Stomach (tissue), 9 donors: ENCODE measurements around the gene KIF17. TPM values are rescaled to one million over a fixed set of nuclear protein-coding genes. Genes with fewer than 3 reads are reported as not detected.

Experiments used
- DNase-seq, 2 donors: peaks; one replicate each; pipeline versions ENCODE4 v3.0.0 to v3.0.0-alpha.2; 2013 to 2019
- H3K27ac ChIP-seq, 5 donors: fragments of 200-600 bp in 4 of 5; sonication (generic) in 4 of 5; one replicate each; pipeline ENCODE4 v1.5.1; 2013 to 2019; ENCODE audit warnings: mild to moderate bottlenecking in 1 of 5, moderate library complexity in 1 of 5
- H3K27me3 ChIP-seq, 3 donors: fragments of 200-600 bp; sonication (generic); one replicate each; pipeline ENCODE4 v1.5.1; 2017 to 2019; ENCODE audit warnings: mixed run types in 1 of 3
- H3K36me3 ChIP-seq, 4 donors: fragments of 200-600 bp; sonication (generic); 1 replicate in 3 of 4; 2 replicates in 1 of 4; pipeline ENCODE4 v1.5.1; 2016 to 2019
- H3K4me1 ChIP-seq, 4 donors: fragments of 200-600 bp; sonication (generic); one replicate each; pipeline ENCODE4 v1.5.1; 2016 to 2019
- H3K4me3 ChIP-seq, 4 donors: fragments of 200-600 bp; sonication (generic) in 3 of 4; one replicate each; pipeline ENCODE4 v1.5.1; 2016 to 2019; ENCODE audit warnings: mild to moderate bottlenecking in 1 of 4
- H3K9me3 ChIP-seq, 4 donors: fragments of 200-600 bp; sonication (generic); one replicate each; pipeline ENCODE4 v1.5.1; 2016 to 2019
- EP300 ChIP-seq: sonication (generic); formaldehyde crosslinking; IDR thresholded peaks from one replicate; pipeline ENCODE4 v1.6.1; 2017; ENCODE audit warnings: antibody characterized with exemption
- POLR2A ChIP-seq, 4 donors: fragments of 450-650 bp; IDR thresholded peaks; one replicate each; pipeline ENCODE4 v1.6.1; 2016; ENCODE audit warnings: antibody characterized with exemption in 4 of 4, control low read depth in 2 of 4, mild to moderate bottlenecking in 1 of 4, moderate library complexity in 1 of 4
- POLR2AphosphoS5 ChIP-seq, 3 donors: sonication (generic); formaldehyde crosslinking; IDR thresholded peaks; one replicate each; pipeline ENCODE4 v1.6.1; 2016; ENCODE audit warnings: antibody characterized with exemption in 3 of 3
- WGBS, 5 donors: extraction: QIAGEN DNeasy Blood & Tissue Kit in 3 of 5; methylation state at CpG; one replicate each; pipeline versions ENCODE4 v1.1.5 to v1.1.7; 2013 to 2018; 5-methylcytosine and 5-hydroxymethylcytosine counted together
- intact Hi-C: fragments of 100-400 bp; cut with DNase I; formaldehyde crosslinking; loops from one replicate; pipeline ENCODE4 v1.15.1; 2023; ENCODE audit warnings: low total_unique reads
- polyA plus RNA-seq, 3 donors: library from polyadenylated mRNA; stranded (reverse); fragments of 200-250 nt; gene quantifications; one replicate each; pipeline ENCODE4 v1.2.3, GENCODE V29; 2013
- total RNA-seq, 5 donors: library from RNA; depleted of rRNA; stranded (reverse); fragments of >200 nt; gene quantifications; one replicate each; pipeline versions ENCODE4 v1.1.0 to v1.2.3, GENCODE V29; 2014 to 2016
- TF ChIP-seq, protein P1 (sequence below), 7 experiments: fragments of 450-650 bp in 4 of 7; fragments of 200-600 bp in 3 of 7; sonication (generic) in 3 of 7; IDR thresholded peaks; one replicate each; pipeline ENCODE4 v1.5.1; 2016 to 2019; ENCODE audit warnings: antibody characterized with exemption in 7 of 7, control low read depth in 2 of 7, mild to moderate bottlenecking in 1 of 7
- donor health status: healthy with polysubstance abuse.
- donor health status: Bipolar disorder and iron deficiency.
- donor health status: healthy.

Gene KIF17
- total and polyA plus RNA-seq, 8 donors = 0.56 to 1.5 (median 1.3) TPM; not detected in 3

DNA sequence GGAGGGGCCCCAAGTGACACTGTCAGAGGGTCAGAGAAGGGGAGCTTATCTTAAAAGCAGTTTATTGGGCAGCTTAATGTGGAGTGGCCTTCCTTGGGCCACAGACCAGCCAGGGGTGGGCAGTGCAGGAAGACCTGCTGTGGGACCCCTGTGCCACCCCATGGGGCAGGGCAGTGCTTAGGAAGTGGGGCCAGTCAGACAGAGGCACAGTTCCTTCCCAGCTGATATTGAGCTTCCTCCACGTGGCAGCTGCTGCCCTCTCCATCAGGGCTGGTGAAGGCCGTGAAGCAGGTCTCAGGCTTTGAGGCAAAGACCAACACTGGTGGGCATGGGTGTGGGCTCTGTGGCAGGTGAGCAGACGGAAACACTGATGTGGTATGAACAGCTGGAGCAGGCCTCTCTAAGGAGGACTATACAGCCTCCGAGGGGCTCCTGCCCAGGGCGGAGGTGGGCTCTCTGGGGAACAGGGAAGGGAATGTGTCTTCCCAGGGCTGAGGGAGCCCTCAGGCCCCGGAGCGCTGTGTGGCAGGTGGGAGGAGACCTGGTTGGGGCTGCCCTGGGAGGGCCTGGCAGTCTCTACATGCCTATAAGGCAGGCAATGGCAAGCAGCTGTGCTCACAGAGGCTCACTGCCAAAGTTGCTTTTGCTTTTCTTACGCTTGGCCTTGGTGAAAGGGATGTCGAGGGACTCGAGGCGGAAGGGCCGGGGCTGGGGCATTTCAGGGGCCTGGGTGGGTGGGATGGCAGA is 53.7 kb downstream of the KIF17 start:
- H3K9me3 ChIP-seq = no peaks in the 10 kb centered on the region
- intact Hi-C loops = no loop called here
- H3K4me3 ChIP-seq = no peak overlapping the region
- peaks cover 20 to 26% (median 25%) of the 10 kb centered on the region in 4 donors for H3K4me1 ChIP-seq
- H3K36me3 ChIP-seq = peaks cover 0 to 4% (median 2%) of the 10 kb centered on the region in 4 donors
- TF ChIP-seq POLR2A (IDR thresholded peaks at IDR 0.05) (no peak), EP300 (no peak), POLR2AphosphoS5 (IDR thresholded peaks at IDR 0.05) (no peak)
- TF ChIP-seq, protein P1, sequence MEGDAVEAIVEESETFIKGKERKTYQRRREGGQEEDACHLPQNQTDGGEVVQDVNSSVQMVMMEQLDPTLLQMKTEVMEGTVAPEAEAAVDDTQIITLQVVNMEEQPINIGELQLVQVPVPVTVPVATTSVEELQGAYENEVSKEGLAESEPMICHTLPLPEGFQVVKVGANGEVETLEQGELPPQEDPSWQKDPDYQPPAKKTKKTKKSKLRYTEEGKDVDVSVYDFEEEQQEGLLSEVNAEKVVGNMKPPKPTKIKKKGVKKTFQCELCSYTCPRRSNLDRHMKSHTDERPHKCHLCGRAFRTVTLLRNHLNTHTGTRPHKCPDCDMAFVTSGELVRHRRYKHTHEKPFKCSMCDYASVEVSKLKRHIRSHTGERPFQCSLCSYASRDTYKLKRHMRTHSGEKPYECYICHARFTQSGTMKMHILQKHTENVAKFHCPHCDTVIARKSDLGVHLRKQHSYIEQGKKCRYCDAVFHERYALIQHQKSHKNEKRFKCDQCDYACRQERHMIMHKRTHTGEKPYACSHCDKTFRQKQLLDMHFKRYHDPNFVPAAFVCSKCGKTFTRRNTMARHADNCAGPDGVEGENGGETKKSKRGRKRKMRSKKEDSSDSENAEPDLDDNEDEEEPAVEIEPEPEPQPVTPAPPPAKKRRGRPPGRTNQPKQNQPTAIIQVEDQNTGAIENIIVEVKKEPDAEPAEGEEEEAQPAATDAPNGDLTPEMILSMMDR (IDR thresholded peaks at IDR 0.05) = no peak
- H3K27me3 ChIP-seq = no peaks in the 10 kb centered on the region
- no peak for DNase-seq
- 71 to 82% (median 77%) methylated on average over 11 to 12 of the region's 12 CpGs for WGBS, 5 donors
- H3K27ac ChIP-seq = no peak overlapping the region

DNA sequence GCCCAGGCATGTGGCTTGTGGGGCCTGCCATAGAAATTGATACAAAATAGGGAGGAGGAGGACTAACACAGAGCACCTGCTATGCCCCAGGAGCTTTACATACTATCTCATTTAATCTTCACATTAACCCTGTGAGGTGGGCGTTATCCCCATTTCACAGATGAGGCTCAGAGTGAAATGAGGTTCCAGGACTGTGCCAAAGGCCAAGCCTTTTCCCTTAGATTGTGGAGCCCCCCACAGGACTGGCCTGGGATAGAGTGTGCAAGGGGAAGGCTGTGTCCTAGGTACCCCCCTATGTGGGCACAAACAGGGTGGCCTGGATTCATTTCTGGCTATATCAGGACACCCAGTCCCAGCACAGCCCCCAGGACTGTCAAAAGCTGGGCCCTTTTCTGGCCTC is 54.4 kb downstream of the KIF17 start:
- TF ChIP-seq POLR2AphosphoS5 (IDR thresholded peaks at IDR 0.05) (no peak), POLR2A (IDR thresholded peaks at IDR 0.05) (no peak), EP300 (no peak)
- TF ChIP-seq, protein P1 (IDR thresholded peaks at IDR 0.05) = no peak
- no peaks in the 10 kb centered on the region for H3K9me3 ChIP-seq
- WGBS, 5 donors = 76 to 100% (median 93%) methylated on average over 1 of the region's 1 CpG
- intact Hi-C loops = no loop called here
- H3K36me3 ChIP-seq = peaks cover 2 to 11% (median 10%) of the 10 kb centered on the region in 4 donors
- peaks cover 21 to 33% (median 28%) of the 10 kb centered on the region in 4 donors for H3K4me1 ChIP-seq
- H3K27me3 ChIP-seq = no peaks in the 10 kb centered on the region
- no peak overlapping the region for H3K27ac ChIP-seq
- no peak for DNase-seq
- H3K4me3 ChIP-seq = no peak overlapping the region

- H3K4me3 ChIP-seq = peak overlapping the region; percentile 82 to 96 (median 91)
- intact Hi-C loops = no loop called here
- H3K27ac ChIP-seq = peak overlapping the region; percentile 64 to 89 (median 85)
- TF ChIP-seq POLR2A (IDR thresholded peaks at IDR 0.05) = no peak
- TF ChIP-seq POLR2AphosphoS5 (IDR thresholded peaks at IDR 0.05) = no peak
- TF ChIP-seq, protein P1 (IDR thresholded peaks at IDR 0.05) = no peak
- TF ChIP-seq EP300 = no peak
- H3K4me1 ChIP-seq = peaks cover 21 to 41% (median 33%) of the 10 kb centered on the region in 4 donors
- no peaks in the 10 kb centered on the region for H3K9me3 ChIP-seq
- WGBS, 5 donors = 53 to 65% (median 59%) methylated on average over 7 of the region's 7 CpGs
- H3K27me3 ChIP-seq = no peaks in the 10 kb centered on the region
- no peak for DNase-seq
- H3K36me3 ChIP-seq = peaks cover 14 to 24% (median 22%) of the 10 kb centered on the region in 4 donors
Observed at GRCh38 chr1:20662110-20662475, 55.7 kb downstream of the KIF17 start.

DNA sequence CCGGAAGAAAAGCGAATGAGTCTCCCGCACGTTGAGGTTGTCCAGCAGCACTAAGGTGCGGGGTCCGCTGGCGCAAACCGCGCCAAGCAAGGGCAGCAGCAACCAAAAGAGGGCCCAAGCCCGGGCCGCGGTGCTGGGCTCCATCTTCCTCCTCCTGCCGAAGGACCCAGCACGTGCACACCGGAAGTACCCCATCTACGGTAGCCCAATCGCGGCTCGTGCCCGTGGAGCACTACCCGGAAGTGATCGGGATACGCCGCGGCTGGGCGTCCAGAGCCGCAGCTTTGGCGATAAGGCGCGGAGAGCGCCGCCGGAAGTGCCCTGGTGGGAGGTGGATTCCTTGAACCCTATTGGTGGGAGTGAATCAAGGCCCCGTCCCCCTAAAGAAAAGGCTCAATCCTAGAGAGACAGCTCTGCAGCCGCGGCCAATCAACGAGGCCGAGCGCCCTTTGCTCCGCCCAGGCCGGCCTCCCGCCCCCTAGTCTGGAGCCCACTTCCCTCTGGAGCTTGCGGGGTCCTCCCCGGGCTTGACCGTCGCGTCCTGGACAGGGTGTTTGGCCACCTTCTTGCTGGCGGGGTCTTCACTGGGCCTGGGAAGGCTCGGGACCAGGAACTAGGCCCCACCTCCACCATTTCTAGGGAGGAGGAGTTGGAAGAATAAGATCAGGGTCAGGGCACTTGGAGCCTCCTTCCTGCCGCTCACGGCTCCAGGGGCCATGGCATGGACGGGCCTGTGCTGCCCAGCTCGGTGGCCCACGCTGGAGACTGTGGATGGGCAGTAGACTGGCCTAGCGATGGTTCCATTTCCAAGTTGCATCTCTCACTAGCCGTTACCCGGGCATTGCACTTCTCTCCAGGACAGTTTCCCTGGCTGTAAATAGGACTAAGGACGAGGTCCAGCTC is 56.3 kb downstream of the KIF17 start, which contains the start of gene DDOST:
TSS of gene DDOST (minus strand) at position 163 of the 903 bp plus-strand sequence. CDS start at position 144, 19 bp downstream.
- Histone ChIP-seq H3K4me1 (peaks cover 21 to 47% (median 33%) of the 10 kb centered on the region in 4 donors), H3K27ac (peak within 1 kb of the TSS; percentile 64 to 89 (median 85)), H3K4me3 (peak within 1 kb of the TSS; percentile 82 to 96 (median 91)), H3K9me3 (no peaks in the 10 kb centered on the region), H3K36me3 (peaks cover 17 to 31% (median 29%) of the 10 kb centered on the region in 4 donors), H3K27me3 (no peaks in the 10 kb centered on the region)
- peak; percentile 96 to 99 for DNase-seq
- 1 to 3% (median 1%) methylated on average over 19 to 58 of the region's 58 CpGs for WGBS, 5 donors
- intact Hi-C loops = no loop called here
- peak; percentile 60 to 91 (median 62) for TF ChIP-seq POLR2AphosphoS5 (IDR thresholded peaks at IDR 0.05)
- TF ChIP-seq POLR2A (IDR thresholded peaks at IDR 0.05) = no peak
- TF ChIP-seq, protein P1 (IDR thresholded peaks at IDR 0.05) = peak in 4 of 7 experiments; percentile 13 to 54 (median 40)
